GM19240 (cell line): ENCODE measurements around the gene KRTAP5-7.

Experiments
- DNase-seq: peaks from one replicate; pipeline ENCODE4 v3.0.0; 2011; ENCODE audit warnings: low spot score; ENCODE audit not compliant: insufficient read length

The KRTAP5-7 gene

DNA sequence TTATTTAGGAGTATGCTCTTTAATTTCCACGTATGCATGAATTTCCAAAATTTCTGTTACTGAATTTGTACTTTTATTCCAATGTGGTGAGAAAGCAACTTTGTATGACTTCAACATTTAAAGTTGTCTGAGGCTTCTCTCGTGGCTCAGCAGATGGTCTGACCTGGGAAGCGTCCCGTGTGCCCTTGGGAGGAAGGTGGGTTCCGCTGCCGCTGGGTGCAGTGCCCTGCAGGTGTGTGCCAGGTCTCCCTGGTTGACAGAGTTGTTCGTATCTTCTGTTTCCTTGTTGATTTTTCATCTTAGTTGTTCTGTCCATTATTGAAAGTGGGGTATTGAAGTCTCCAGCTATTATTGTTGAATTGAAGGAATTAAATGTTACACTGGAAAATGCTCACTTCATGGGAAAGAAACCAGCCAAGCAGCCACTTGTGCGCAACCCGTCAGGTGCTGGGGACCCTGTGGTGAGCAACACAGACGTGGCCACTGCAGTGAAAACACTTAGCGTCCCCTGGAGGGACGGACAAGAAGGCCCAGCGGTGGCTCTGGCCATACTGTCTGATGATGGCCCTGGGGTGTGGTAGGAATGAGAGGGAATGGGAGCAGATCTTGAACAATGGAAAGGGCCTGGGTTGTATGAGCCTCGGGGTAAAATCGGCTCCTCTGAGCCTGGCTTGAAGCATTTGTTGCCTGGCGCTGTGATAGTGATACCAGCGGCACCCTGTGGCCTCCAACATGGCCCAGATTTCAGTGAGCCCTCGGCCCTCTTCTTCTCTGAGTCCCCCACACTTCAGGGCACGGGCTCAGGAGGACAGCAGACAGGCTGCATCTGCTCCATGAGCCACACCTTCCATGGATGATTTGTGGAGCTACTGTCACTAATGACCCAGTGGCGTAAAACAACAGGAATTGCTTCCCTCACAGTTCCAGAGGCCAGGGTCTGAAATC lies 31.5 kb upstream of the KRTAP5-7 start:
- no peak for DNase-seq

DNA sequence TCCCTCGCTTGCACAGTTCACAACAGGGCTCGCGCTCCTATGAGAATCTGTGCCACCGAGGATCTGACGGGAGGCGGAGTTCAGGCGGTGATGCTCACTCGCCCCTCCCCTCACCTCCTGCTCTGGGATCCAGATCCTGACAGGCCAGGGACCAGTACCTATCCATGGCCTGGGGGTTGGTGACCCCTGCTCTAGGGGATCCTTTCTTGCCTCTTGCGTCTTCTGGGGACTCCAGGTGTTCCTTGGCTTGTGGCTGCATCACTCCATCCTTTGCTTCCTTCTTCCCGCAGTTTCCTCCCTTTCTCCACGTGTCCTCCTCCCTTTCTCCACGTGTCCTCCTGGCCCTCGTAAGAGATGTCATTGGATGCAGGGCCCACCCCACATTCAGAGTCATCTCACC lies 30.6 kb upstream of the KRTAP5-7 start:
- no peak for DNase-seq

DNA sequence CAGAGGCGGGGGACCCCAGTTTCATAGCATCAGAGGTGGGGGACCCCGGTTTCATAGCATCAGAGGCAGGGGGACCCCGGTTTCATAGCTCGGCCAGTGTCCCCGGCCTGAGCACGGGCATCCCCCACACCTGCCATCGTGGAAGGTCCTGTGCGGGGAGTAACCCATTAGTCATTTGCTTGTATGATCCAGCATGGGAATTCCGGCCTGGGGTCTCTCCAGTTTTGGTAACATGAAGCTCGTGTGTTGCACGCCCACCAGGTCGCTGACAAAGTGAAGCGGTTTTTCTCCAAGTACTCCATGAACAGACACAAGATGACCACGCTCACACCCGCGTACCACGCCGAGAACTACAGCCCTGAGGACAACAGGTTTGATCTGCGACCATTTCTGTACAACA lies 29.0 kb upstream of the KRTAP5-7 start:
- no peak for DNase-seq

DNA sequence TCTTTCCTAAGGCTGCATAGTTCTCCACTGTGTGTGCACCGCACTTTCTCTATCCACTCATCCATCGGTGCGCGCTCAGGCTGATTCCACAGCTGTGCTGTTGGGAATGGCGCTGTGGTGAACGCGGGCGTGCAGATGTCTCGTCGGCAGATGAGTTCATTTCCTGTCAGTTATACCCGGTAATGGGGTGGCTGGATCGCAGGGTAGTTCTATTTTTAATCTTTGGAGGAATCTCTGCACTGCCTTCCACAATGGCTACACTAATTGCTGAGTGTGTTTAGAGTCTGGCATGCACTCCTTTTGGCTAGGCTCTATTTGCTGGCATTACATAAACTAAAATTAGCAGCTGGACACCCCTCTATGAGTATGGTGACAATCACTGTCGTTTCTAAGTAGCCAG lies 27.9 kb upstream of the KRTAP5-7 start:
- DNase-seq, result no peak

DNA sequence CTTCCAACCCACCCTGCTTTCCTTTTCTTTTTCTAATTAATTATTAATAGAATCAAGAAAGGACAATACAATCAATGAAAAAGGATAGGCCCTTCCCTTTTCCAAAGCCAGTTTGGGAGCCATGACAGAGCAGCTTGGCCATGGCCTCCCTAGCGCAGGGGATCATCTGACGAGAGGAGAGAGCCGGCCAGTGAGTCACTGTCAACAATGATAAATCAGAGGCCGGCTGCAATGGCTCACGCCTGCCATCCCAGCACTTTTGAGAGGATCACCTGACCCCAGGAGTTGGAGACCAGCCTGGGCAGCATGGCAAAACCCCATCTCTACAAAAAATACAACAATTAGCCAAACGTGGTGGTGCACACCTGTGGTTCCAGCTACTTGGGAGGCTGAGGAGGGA lies 27.5 kb upstream of the KRTAP5-7 start:
- DNase-seq, result no peak

DNA sequence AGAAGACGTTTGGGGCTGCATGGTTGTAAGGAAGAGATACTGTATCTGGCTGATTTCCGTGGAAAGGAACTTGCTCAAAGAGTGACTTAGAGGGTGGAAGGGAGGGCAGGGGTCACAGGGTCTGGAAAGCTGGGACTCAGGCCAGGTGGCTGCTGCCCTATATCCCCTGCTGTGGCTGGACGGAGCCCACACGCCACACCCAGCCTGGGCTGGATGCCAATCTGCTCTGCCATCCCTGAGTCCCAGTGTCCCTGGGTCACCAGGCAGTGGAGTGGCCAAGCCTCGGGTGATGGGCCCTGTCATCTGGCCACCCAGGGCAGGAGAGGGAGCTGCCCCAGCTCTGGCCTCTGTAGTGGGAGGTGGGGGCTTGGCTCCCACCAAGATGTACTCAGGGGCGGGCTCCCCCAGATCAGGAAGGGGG lies 26.5 kb upstream of the KRTAP5-7 start:
- DNase-seq, result no peak

DNA sequence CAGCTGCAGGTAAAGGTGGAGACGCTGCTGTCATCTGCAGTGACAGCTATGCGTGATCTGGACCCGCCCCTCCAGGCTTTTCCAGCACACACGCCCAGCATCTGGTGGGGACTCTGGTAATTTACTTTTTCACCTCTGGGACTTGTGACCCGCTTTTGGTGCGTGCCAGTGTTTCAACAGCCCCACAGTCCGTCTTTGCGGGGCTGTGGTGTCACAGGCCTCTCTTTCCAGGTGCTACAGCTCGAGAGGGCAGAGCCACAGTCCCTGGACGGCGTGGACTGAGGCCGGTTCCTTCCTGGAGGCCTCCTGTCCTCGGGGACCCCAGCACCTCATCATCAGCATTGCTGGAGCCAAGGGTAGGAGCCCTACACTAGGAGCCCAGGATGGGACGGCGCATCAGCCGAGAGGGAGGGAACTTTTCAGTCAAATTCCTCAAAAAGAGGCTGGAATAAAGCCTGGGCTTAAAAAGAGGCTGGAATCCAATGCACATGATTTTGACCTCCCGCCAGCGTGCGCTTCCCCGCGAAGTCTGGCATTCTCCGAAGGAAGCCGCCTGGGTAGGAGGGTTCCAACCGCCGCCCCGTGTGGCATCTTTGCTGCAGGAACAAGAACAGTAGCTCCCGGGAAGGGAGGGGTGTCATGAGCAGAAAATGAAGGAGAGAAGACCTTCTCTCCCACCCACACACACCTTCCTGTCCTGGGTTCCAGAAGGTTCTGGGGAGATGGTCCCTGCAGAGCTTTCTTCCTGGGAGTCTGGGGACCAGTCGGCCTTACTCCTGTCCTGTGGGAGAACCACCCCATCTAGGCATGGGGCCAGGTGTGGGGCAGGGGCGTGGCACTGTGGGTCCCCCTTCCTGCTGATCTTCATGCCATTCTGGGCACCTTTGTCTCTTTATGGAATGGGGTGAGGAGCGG lies 25.7 kb upstream of the KRTAP5-7 start:
- no peak for DNase-seq

DNA sequence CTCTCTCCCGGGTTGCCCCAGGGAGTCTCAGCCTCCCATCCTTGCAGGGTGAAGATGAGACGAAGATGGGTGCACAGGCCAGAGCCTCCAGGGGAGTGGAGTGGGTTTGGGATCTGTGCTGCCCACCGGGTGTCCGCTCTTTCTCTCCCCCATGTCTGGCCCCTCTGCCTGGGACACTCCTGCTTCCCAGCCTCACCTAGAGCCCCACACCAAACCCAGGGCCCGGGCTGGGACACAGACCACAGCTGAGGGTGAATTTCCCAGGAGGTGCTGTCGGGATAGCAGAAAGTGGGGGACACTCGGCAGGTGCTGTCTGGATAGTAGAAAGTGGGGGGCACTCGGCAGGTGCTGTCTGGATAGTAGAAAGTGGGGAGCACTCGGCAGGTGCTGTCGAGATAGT lies 25.0 kb upstream of the KRTAP5-7 start:
- DNase-seq, result no peak

DNA sequence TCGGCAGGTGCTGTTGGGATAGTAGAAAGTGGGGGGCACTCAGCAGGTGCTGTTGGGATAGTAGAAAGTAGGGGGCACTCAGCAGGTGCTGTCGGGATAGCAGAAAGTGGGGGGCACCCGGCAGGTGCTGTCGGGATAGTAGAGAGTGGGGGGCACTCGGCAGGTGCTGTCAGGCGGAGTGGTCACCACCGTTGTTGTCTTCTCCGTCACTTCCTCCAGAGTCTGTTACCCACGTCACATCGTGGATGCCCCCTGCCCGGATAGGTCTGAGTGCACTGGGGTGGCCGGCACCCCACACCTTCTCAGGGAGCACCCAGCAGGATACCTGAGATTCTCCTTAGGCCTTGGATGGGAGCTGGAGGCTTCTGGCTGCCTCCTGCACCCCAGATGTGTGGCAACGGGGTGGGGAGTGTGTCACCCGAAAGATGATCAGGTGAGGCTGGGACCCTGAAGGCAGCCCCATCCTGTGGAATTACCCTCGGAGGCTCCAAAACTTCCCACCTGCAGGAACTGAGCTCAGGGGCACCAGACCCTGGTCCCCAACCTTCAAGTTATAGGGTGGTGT lies 24.1 kb upstream of the KRTAP5-7 start:
- DNase-seq, result no peak

DNA sequence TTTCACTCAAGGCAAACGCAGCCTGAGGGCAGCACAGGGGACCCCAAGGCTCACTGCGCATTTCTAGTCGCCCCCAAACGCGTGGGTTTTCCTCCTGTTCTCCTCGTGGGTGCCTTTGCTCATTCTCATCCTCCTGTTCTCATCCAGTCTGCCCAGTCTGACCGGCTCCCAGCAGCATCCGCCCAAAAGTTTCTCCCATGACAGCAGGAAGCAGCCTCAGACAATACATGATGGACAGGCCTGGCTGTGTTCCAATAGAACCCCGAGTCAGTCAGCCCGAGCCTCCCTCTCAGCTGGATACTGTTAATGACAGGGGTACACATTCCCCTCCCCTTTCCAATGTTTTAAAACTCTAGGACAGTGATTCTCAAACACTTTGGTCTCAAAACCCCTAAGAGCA lies 22.5 kb upstream of the KRTAP5-7 start:
- DNase-seq, result no peak

DNA sequence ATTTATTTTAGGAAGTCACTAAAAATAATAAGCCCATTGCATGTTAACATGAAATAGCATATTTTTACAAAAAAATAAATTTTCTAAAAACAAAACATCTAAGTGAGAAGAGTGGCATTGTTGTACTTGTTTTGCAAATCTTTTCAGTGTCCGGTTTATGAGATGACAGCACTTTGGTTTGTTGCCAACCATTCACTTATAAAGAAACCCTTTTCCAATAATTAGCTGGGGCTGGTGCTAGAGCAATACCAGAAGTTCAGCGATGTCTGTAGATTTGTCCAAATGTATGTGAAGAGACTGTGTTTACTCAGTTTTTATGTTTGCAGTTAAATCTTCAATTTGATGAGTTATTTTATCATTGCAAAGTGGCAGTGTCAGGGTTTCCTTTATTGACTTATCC lies 22.1 kb upstream of the KRTAP5-7 start:
- no peak for DNase-seq

DNA sequence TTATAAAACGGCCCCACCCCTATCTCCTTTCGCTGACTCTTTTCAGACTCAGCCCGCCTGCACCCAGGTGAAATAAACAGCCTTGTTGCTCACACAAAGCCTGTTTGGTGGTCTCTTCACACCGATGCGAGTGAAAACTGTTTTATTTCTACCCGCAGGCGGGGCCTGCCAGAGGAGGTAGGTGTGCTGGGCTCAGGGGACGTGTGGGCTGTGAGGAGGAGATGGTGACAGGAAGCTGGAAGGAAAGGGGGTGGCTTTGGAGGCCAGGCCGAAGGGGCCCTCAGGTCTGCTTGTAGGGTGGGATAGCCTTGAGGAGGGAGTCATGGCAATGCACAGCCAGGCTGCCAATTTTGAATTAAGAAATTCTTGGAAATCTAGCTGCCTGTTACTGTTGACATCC lies 21.3 kb upstream of the KRTAP5-7 start:
- DNase-seq, result no peak

DNA sequence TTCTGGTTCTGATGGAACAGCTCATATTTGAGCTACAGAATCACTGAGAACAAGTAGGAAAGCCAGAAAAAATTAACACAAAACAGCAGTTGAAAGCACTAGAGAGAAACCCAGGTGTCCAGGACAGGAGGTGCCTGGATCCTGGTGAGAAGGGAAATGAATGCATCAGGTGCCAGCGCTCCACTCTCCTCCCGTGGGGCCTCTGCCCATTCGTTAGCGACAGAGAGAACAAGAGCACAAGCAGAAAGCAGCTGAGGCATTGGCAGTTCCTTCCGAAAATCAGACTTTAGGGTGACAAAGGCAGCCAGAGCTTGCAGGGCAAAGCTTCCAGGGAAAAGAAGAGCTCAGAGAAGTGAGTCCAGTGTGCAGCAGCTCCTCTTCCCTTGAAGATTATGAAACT lies 20.0 kb upstream of the KRTAP5-7 start:
- DNase-seq, result no peak

DNA sequence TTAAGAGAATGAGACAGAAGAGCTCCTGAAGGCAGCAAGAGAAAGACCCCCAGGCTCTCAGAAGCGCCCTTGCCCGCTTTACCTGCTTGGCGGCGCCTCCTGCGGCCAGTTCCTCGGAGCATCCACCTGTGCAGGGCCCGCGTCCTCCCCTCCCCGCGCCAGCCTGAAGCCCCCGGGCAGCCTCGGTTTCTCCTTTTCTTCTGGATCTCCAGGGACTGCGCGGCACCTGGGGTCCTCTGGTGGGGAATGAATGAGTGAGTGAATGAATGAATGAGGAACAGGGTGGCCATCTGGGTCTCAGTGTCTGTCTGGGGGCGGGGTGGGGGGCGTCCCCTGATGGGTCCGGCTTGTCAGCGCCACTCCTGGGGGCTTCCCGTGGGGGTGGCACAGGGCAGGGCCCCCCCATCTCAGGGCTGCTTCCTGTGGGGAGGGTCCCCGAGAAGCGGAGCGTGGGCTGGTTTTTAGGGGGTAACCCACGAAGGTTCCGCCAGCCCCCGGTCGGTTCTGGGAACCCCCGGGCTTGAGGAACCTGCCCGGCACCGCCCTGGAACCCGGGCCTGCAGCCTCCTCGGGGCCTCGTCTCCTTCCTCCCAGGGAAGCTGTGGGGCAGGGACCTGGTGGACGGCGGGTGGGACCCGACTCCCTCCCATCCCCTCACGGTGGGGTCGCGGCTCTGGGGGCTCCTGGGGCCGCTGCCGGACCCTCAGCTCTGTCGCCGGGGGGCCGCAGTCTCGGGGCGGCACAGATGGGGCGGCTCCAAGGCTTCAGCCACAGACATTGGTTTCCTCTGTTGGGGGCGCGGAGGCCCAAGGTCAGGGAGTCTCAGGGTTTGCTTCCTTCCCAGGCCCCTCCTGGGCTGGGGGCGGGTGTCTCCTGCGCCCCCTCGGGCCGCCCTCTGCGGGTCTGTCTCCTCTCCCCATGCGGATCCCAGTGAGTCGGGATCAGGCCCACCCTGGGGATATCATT lies 8.3 kb upstream of the KRTAP5-7 start:
- no peak for DNase-seq

DNA sequence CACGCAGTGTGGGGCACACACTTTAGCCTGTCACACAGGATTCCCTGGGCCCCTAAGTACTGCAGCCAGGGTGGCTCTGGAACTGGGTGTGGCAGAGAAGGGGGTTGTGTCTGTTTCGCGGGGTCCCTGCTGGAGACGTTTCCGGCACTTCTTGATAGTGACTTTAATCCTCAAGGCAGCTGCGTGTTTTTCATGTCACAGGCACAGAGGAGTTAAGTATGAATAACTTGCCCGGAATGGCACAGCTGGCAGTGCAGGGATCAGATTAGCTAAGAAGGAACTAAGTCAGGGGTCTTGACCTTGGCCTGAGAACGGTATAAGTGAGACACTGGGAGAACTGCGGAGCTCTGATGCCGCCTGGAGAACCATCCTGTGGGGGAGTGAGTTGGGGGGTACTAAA lies 7.5 kb upstream of the KRTAP5-7 start:
- DNase-seq, result no peak

DNA sequence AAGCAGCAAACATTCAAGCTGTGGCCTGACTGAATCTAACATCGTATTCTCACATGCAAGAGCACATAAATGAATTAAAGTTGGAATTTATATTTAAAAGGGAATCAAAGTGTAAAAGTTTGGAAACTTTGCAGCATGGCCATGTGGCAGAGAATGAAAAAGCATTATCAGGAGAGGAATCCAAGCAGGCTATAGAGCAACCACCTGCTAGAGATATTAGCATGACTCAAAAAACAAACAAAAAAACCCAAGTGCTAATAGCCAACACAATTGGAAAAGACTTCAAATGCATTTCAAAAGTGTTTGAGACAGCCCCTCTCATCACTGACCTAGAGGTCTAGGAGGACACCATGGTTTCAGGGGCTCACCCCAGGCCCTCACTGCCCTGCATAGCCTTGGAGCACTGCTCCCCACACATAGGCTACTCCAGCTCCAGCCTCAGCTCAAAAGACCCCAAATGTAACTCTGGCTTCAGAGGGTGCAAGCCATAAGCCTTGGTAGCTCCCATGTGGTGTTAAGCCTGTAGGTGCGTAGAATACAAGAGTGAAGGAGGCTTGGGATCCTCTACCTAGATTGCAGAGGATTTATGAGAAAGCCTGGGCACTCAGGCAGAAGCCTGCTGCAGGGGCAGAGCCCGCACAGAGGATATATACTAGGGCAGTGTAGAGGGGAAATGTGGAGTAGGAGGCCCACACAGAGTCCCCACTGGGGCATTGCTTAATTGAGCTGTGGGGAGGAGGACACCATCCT lies 1.7 kb upstream of the KRTAP5-7 start:
- no peak for DNase-seq

DNA sequence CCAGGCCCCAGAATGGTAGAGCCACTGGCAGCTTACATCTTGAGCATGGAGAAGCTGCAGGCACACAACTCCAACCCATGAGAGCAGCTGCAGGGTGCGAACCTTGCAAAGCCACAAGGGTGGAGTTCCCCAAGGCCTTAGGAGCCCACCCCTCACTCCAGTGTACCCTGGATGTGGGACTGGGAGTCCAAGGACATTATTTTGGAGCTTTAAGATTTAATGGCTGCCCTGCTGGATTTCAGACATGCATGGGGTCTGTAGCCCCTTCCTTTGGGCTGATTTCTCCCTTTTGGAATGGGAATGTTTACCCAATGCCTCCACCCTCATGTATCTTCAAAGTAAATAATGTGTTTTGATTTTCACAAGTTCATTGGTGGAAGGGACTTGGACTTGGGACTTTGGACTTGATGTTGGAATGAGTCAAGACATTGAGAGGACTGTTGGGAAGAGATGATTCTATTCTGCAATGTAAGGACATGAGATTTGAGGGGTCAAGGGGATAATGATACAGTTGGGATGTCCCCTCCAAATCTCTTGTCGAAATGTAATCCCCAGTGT lies 1.1 kb upstream of the KRTAP5-7 start:
- no peak for DNase-seq

DNA sequence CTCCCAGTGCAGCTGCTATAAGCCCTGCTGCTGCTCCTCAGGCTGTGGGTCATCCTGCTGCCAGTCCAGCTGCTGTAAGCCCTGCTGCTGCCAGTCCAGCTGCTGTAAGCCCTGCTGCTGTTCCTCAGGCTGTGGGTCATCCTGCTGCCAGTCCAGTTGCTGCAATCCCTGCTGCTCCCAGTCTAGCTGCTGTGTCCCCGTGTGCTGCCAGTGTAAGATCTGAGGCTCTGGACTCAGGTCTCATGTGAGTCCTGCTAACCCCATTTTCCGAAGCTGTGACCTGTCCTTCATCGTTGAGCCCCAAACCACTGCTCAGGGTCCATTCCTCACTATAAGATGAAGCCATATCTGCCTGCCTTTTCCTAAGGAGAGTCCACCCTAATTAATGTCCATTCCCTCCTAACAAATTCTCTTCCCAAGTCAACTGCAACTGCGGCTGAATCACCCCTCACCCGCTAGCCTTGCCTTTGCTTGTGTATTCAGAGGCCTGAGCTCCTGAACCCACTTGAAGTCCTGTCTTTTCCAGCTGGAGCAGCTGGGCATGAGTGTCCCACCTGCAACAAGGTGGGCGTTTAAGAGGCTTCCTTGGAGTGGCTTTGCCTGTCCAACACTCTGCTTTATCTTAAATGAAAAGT lies 626 bp downstream of the KRTAP5-7 start:
- DNase-seq, result no peak

DNA sequence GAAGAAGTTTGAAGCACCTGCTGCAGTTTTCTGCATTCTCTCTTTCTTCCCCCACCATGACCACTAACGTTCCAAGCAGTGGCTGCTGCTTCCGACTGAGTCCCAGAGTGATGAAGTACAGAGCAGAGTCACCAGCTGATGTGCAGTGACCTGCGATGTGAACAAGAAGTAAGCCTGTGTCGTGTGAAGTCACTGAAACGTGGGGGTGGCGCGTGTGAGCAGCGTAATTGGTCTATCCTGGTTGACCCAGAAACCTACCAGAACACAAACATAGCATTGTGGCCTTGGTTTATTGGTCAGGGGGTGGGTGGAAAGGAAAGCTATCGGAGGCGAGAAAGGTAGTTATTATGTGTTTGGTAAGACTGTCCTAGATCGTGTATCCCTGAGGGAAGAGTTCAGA lies 3.5 kb downstream of the KRTAP5-7 start:
- no peak for DNase-seq
